GM12878 (cell line): Measurements from ENCODE around the gene ESCO1. TPM values are rescaled to one million over a fixed set of nuclear protein-coding genes. Genes with fewer than 3 reads are reported as not detected.

Experiments
- ATF7 ChIP-seq: fragments of 450-650 bp; IDR thresholded peaks from 2 replicates; pipeline ENCODE4 v1.6.1; 2016; ENCODE audit warnings: low read depth, mild to moderate bottlenecking
- BHLHE40 ChIP-seq, 2 experiments: fragments of 450-650 bp in 1 of 2; IDR thresholded peaks; 2 replicates each; pipeline ENCODE4 v1.6.1; 2011 to 2017; ENCODE audit warnings: low read depth in 2 of 2, borderline replicate concordance in 1 of 2, improper control_type of control experiment in 1 of 2, low read length in 1 of 2, mild to moderate bottlenecking in 1 of 2
- CHD1 ChIP-seq: IDR thresholded peaks from 2 replicates; pipeline ENCODE4 v1.6.1; 2012; ENCODE audit warnings: low read depth, low read length, improper control_type of control experiment
- CREB1 ChIP-seq: IDR thresholded peaks from 2 replicates; pipeline ENCODE4 v1.6.1; 2012; ENCODE audit warnings: low read depth, mild to moderate bottlenecking, inconsistent platforms
- GATAD2B ChIP-seq: fragments of 450-650 bp; conservative IDR thresholded peaks from 2 replicates; pipeline ENCODE4 v1.6.1; 2017; ENCODE audit warnings: low read depth, mild to moderate bottlenecking, moderate library complexity
- HDGF ChIP-seq: fragments of 450-650 bp; IDR thresholded peaks from 2 replicates; pipeline ENCODE4 v1.6.1; 2016; ENCODE audit warnings: antibody characterized with exemption
- NRF1 ChIP-seq: conservative IDR thresholded peaks from 2 replicates; pipeline ENCODE4 v1.6.1; 2011; ENCODE audit warnings: mild to moderate bottlenecking, low read depth, low read length, improper control_type of control experiment
- RBBP5 ChIP-seq: fragments of 200-600 bp; sonication (generic); conservative IDR thresholded peaks from 2 replicates; pipeline ENCODE4 v1.6.1; 2016
- REST ChIP-seq: IDR thresholded peaks from 2 replicates; pipeline ENCODE4 v1.6.1; 2012; ENCODE audit warnings: mild to moderate bottlenecking, low read depth, low read length
- RFX5 ChIP-seq: IDR thresholded peaks from 2 replicates; pipeline ENCODE4 v1.6.1; 2011; ENCODE audit warnings: low read depth, low read length, improper control_type of control experiment
- SIX5 ChIP-seq: IDR thresholded peaks from 2 replicates; pipeline ENCODE4 v1.6.1; 2011; ENCODE audit warnings: mild to moderate bottlenecking, low read depth, low read length, moderate library complexity; ENCODE audit not compliant: severe bottlenecking
- TCF12 ChIP-seq: IDR thresholded peaks from 2 replicates; pipeline ENCODE4 v1.6.1; 2011; ENCODE audit warnings: low read depth, mild to moderate bottlenecking, low read length
- ZBED1 ChIP-seq: IDR thresholded peaks from 2 replicates; pipeline ENCODE4 v1.6.1; 2016; ENCODE audit warnings: borderline replicate concordance
- ZNF274 ChIP-seq: IDR thresholded peaks from one replicate; pipeline ENCODE4 v1.8.0; 2011; ENCODE audit not compliant: insufficient read length, insufficient read depth
- ZNF622 ChIP-seq: fragments of 450-650 bp; IDR thresholded peaks from 2 replicates; pipeline ENCODE4 v1.6.1; 2017; ENCODE audit warnings: mild to moderate bottlenecking, inconsistent platforms
- polyA plus RNA-seq, 11 experiments: library from polyadenylated mRNA; depleted of rRNA in 4 of 11; unstranded in 6 of 11; stranded (reverse) in 5 of 11; fragments of >200 nt; fragmentation: Nextera tagmentation in 4 of 11; fragmentation: Illumina TruSeq in 1 of 11; extraction: Ambion mirVana in 4 of 11; extraction: Trizol in 1 of 11; gene quantifications; 1 replicate in 1 of 11; 2 replicates in 10 of 11; pipeline versions ENCODE4 v1.2.1 to v1.2.3, GENCODE V29; 2011 to 2016; ENCODE audit warnings: inconsistent platforms in 2 of 11, missing spikeins in 2 of 11, low read depth in 1 of 11
- total RNA-seq, 4 experiments: library from RNA; depleted of rRNA in 3 of 4; stranded (reverse); fragments of >200 nt in 3 of 4; fragmentation: Illumina TruSeq in 1 of 4; extraction: Trizol in 1 of 4; gene quantifications; 2 replicates each; pipeline versions ENCODE4 v1.2.1 to v1.2.3, GENCODE V29; 2013 to 2021
- TF ChIP-seq, protein P1 (sequence below): fragments of 150-350 bp; IDR thresholded peaks from 2 replicates; pipeline ENCODE4 v1.6.1; 2016; ENCODE audit warnings: low read depth, low read length
- TF ChIP-seq, protein P2 (sequence below): fragments of 450-650 bp; IDR thresholded peaks from 2 replicates; pipeline ENCODE4 v1.6.1; 2017; ENCODE audit warnings: antibody characterized with exemption, mild to moderate bottlenecking, moderate library complexity
- TF ChIP-seq, protein P3 (sequence below), 3 experiments: IDR thresholded peaks in 2 of 3; conservative IDR thresholded peaks in 1 of 3; 2 replicates each; pipeline ENCODE4 v1.5.1; 2011; ENCODE audit warnings: low read depth in 3 of 3, low read length in 3 of 3, mild to moderate bottlenecking in 3 of 3, control low read depth in 2 of 3, moderate library complexity in 2 of 3, inconsistent platforms in 1 of 3, mixed read lengths in 1 of 3; ENCODE audit not compliant: control insufficient read depth in 2 of 3, insufficient read depth in 1 of 3; ENCODE audit errors: extremely low read depth in 1 of 3

The ESCO1 gene
- total and polyA plus RNA-seq, 10 of the 15 experiments (the other 5 are each of a cell fraction or from before 2014, with no cell fraction given): 8.6 to 22.4 (median 12.4) TPM

DNA sequence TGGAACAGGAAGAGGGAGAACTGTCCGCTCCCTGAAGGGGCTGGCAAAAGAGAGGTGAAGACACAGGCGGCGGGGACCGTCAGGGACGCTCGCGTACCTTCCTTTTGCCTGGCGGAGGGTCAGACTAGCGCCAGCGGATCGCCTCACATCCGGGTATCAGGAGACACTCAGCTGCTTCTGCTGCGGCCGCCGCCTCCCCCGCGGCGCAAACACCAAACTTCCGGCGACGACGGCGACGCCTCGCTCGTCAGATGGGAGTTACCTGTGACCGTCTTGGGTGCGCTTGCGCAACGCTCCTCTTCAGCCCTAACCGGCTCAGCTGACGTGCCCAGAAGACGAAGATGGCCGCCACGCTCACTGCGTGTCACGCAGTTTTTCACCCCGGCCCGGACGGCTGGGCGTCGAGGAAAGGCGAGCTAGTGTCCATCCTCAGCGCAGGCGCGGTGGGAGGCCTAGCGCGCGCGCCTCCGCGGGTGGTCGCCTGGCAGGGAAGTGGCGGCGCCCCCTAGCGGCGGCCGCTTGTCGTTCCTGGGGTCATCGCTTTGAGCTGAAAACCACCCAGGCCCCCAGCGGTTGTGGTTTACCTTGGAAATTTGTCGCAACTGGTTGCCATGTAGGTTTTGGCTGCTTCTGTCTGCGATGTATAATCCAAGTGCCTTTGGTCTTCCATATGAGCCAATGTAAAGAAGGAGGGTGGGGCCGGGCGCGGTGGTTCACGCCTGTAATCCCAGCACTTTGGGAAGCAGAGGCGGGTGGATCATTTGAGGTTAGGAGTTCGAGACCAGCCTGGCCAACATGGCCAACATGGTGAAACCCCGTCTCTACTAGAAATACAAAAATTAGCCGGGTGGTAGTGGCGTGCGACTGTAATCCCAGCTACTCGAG lies at the start of gene ESCO1 (continued):
- no peak for TF ChIP-seq REST
- TF ChIP-seq CREB1: peak; percentile 87
- peak; percentile 94 for TF ChIP-seq NRF1
- no peak for TF ChIP-seq ZNF274
- TF ChIP-seq RFX5: peak; percentile 93
- peak in 1 of 2 experiments; percentile 57; a peak in 2 of 4 replicates for TF ChIP-seq BHLHE40 (IDR thresholded peaks at IDR 0.05; ENCODE audit: borderline replicate concordance in 1 of 2, low read depth in 2 of 2, low read length in 1 of 2)
- TF ChIP-seq RBBP5: no peak
- TF ChIP-seq, protein P1, sequence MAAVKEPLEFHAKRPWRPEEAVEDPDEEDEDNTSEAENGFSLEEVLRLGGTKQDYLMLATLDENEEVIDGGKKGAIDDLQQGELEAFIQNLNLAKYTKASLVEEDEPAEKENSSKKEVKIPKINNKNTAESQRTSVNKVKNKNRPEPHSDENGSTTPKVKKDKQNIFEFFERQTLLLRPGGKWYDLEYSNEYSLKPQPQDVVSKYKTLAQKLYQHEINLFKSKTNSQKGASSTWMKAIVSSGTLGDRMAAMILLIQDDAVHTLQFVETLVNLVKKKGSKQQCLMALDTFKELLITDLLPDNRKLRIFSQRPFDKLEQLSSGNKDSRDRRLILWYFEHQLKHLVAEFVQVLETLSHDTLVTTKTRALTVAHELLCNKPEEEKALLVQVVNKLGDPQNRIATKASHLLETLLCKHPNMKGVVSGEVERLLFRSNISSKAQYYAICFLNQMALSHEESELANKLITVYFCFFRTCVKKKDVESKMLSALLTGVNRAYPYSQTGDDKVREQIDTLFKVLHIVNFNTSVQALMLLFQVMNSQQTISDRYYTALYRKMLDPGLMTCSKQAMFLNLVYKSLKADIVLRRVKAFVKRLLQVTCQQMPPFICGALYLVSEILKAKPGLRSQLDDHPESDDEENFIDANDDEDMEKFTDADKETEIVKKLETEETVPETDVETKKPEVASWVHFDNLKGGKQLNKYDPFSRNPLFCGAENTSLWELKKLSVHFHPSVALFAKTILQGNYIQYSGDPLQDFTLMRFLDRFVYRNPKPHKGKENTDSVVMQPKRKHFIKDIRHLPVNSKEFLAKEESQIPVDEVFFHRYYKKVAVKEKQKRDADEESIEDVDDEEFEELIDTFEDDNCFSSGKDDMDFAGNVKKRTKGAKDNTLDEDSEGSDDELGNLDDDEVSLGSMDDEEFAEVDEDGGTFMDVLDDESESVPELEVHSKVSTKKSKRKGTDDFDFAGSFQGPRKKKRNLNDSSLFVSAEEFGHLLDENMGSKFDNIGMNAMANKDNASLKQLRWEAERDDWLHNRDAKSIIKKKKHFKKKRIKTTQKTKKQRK: no peak
- no peak; the same call in 1 of the 2 replicates for TF ChIP-seq ZBED1
- peak; percentile 62 for TF ChIP-seq HDGF
- no peak for TF ChIP-seq CHD1
- peak; percentile 52; the same call in 1 of the 2 replicates for TF ChIP-seq TCF12
- TF ChIP-seq, protein P2, sequence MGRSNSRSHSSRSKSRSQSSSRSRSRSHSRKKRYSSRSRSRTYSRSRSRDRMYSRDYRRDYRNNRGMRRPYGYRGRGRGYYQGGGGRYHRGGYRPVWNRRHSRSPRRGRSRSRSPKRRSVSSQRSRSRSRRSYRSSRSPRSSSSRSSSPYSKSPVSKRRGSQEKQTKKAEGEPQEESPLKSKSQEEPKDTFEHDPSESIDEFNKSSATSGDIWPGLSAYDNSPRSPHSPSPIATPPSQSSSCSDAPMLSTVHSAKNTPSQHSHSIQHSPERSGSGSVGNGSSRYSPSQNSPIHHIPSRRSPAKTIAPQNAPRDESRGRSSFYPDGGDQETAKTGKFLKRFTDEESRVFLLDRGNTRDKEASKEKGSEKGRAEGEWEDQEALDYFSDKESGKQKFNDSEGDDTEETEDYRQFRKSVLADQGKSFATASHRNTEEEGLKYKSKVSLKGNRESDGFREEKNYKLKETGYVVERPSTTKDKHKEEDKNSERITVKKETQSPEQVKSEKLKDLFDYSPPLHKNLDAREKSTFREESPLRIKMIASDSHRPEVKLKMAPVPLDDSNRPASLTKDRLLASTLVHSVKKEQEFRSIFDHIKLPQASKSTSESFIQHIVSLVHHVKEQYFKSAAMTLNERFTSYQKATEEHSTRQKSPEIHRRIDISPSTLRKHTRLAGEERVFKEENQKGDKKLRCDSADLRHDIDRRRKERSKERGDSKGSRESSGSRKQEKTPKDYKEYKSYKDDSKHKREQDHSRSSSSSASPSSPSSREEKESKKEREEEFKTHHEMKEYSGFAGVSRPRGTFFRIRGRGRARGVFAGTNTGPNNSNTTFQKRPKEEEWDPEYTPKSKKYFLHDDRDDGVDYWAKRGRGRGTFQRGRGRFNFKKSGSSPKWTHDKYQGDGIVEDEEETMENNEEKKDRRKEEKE: no peak
- no peak; the same call in 1 of the 2 replicates for TF ChIP-seq GATAD2B
- TF ChIP-seq, protein P3, sequence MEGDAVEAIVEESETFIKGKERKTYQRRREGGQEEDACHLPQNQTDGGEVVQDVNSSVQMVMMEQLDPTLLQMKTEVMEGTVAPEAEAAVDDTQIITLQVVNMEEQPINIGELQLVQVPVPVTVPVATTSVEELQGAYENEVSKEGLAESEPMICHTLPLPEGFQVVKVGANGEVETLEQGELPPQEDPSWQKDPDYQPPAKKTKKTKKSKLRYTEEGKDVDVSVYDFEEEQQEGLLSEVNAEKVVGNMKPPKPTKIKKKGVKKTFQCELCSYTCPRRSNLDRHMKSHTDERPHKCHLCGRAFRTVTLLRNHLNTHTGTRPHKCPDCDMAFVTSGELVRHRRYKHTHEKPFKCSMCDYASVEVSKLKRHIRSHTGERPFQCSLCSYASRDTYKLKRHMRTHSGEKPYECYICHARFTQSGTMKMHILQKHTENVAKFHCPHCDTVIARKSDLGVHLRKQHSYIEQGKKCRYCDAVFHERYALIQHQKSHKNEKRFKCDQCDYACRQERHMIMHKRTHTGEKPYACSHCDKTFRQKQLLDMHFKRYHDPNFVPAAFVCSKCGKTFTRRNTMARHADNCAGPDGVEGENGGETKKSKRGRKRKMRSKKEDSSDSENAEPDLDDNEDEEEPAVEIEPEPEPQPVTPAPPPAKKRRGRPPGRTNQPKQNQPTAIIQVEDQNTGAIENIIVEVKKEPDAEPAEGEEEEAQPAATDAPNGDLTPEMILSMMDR (IDR thresholded peaks at IDR 0.05 in 2 of 3, conservative IDR thresholded peaks at IDR 0.05 in 1 of 3; ENCODE audit: control insufficient read depth in 2 of 3, extremely low read depth in 1 of 3, insufficient read depth in 1 of 3, low read depth in 3 of 3, low read length in 3 of 3): peak; percentile 90 to 95 (median 93)
- no peak for TF ChIP-seq ZNF622
- TF ChIP-seq ATF7: 0 out of 2 replicates have a peak, but pooled peaks have one; percentile 51
- TF ChIP-seq SIX5: no peak
